ENCODE data around the gene PTK6.
"Not testable (repeated sequence)": the region's sequence is repeated elsewhere in the genome, so short reads cannot be mapped to it uniquely, and the experiment has no call there.

PTK6 gene

DNA sequence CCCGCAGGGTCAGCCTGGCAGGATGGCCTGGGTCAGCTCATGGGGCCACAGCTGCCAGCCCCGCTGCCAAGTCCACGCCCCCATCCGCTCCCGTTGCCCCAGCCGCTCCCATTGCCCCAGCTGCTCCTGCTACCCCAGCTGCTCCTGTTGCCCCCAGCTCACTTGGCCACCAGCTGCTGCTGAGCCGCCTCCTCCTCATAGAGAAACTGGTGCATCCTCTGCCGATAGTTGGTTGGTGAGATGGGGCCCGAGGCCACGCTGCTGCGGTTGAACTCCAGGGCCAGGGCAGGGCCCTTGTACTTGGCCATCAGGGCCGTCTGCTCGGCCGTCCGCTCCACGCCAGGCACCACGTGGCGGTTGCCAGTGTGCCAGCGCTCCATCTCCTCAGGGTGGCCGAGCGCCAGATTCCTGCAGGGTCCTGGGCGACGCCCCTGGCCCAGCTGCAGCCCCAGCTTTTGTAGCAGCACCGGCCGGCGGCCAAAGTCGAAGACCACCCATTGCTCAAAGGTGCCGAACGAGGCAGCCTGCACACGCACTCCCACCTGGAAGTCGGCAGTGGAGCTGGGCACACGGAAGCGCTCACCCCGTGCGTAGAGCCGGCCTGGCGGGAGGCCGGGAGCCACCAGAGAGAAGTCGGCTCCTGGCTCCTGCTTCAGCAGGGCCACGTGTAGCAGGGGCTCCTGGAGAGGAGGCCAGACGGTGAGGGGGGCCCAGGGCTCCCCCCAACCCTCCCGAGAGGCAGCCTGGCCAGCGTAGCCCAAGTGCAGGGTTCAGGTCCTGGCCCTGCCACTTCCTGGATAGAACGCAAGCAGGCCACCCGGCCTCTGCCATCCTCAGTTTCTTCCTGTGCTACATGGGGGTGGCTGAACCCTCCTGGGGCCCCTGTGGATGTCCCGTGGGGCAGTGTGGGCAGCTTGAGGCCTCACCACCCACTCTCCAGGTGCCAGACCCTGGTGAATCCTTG lies 32.1 kb upstream of the PTK6 start:
- DNase-seq (ENCODE audit: low spot score) = no peak

GRCh38 chr20:63568170-63568981 lies 31.2 kb upstream of the PTK6 start:
- no peak for DNase-seq (ENCODE audit: low spot score)

GRCh38 chr20:63567386-63568169 lies 30.4 kb upstream of the PTK6 start:
- DNase-seq (ENCODE audit: low spot score) = no peak

GRCh38 chr20:63567136-63567385 lies 29.9 kb upstream of the PTK6 start:
- no peak for DNase-seq (ENCODE audit: low spot score)

GRCh38 chr20:63566395-63567135 lies 29.4 kb upstream of the PTK6 start:
- no peak for DNase-seq (ENCODE audit: low spot score)

DNA sequence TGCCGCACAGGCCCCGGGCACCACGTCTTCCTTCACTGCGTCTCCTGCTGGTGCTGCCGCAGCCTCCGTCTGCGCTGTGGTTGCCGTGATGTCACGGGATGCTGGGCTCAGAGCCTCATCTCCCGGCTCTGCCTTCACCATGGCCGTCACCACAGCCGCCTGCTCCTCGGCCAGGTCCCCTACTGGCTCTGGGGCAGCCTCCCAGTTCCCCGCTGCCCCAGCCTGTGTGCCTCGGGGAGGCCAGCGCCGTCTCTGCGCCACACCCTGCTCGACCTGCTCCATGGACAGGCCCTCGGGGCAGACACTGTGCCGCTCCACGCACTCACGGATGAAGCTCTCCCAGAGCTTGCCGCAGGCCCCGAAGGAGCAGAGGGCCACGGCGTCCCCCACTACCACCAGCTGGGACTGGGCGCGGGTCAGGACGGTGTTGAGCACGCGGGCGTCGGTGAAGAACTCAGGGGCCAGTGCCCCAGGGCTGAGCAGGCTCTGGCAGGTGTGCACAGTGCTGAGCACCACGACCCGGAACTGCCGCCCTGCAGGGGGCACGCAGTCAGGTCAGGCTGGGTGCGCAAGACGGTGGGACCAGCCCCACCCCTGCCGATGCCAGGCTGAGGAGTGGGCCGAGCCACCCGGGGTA lies 28.6 kb upstream of the PTK6 start:
- DNase-seq (ENCODE audit: low spot score) = no peak

GRCh38 chr20:63565021-63565698 lies 28.0 kb upstream of the PTK6 start:
- DNase-seq (ENCODE audit: low spot score) = no peak

GRCh38 chr20:63564036-63564810 lies 27.0 kb upstream of the PTK6 start:
- DNase-seq (ENCODE audit: low spot score) = no peak

- DNase-seq (ENCODE audit: low spot score) = no peak
Observed at GRCh38 chr20:63563225-63563935, 26.2 kb upstream of the PTK6 start.

GRCh38 chr20:63562461-63563224 lies 25.5 kb upstream of the PTK6 start:
- DNase-seq (ENCODE audit: low spot score) = no peak

GRCh38 chr20:63561624-63562396 lies 24.6 kb upstream of the PTK6 start:
- DNase-seq (ENCODE audit: low spot score) = no peak

DNA sequence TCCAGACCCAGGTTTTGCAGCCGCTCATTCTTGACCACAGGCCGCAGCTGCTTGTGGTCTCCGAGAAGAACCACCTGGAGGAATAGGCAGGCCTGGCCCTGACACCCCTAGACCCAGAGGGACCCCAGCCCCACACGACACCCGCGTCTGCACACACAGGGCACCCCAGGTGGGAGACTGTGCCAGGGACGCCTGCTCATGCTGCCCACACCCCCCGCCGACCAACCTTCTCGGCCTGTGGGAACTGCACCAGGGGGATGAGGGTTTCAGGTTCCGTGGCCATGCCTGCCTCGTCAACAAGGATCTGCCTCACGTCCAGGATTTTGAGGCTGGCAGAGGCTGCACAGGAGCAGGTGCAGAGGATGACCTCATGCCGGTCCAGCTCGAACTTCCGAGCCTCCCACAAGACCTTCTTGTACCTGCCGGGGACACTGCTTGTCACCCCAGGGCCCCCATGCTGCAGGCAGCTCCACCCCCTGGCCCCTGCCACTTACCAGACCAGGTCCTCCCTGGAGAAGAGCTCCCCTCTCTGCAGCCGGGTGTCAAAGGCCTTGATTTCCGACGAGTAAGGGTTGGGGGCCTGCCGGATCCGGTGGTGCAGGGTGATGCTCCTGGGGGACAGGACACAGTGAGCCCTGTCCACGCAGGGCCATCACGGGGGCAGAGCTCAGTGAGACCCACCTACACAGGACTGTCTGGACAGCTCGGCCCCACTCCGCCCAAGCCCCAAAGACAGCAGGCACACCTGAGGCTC lies 23.9 kb upstream of the PTK6 start:
- DNase-seq (ENCODE audit: low spot score) = no peak

DNA sequence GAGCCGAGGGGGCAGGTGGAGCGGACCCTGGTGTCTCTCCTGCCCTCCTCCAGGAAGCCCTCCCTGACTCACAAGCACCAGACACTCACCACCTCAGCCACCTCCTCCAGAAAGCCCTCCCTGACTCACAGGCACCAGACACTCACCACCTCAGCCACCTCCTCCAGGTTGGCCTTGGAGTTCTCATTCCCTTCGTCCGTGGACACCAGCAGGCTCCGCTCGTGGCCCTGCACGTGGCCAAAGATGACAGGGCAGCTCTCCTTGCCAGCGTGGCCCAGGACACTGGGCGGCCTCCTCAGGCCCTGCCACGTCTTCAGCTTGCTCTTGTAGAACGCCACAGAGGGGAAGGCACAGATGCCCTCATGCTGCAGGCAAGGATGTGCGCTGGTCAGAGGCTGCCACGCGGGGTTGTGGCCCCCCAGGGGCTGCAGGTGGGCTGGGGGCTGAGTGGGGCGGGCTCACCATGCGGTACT lies 23.2 kb upstream of the PTK6 start:
- no peak for DNase-seq (ENCODE audit: low spot score)

GRCh38 chr20:63559485-63560332 lies 22.5 kb upstream of the PTK6 start:
- DNase-seq (ENCODE audit: low spot score) = not testable (repeated sequence)

GRCh38 chr20:63558804-63559484 lies 21.8 kb upstream of the PTK6 start:
- no peak for DNase-seq (ENCODE audit: low spot score)
